Renal cortex interstitium (tissue), 11 donors: ENCODE measurements around the gene BHLHE40. TPM values are rescaled to one million over a fixed set of nuclear protein-coding genes. Genes with fewer than 3 reads are reported as not detected.
A peak's percentile ranks its signal among the peaks of the same experiment; 100 is the strongest.

Source experiments
- DNase-seq, 11 donors: peaks; one replicate each; pipeline ENCODE4 v3.0.0-alpha.2; 2013; ENCODE audit warnings: low read depth in 9 of 11, low spot score in 4 of 11; ENCODE audit errors: extremely low read depth in 1 of 11
- polyA plus RNA-seq, 3 donors: library from polyadenylated mRNA; unstranded; fragments of 120-200 nt; gene quantifications; one replicate each; pipeline ENCODE4 v1.2.1, GENCODE V29; 2013; ENCODE audit not compliant: insufficient read length in 3 of 3

The BHLHE40 gene
- polyA plus RNA-seq, 3 donors: 22.7 to 45.8 (median 25.8) TPM

DNA sequence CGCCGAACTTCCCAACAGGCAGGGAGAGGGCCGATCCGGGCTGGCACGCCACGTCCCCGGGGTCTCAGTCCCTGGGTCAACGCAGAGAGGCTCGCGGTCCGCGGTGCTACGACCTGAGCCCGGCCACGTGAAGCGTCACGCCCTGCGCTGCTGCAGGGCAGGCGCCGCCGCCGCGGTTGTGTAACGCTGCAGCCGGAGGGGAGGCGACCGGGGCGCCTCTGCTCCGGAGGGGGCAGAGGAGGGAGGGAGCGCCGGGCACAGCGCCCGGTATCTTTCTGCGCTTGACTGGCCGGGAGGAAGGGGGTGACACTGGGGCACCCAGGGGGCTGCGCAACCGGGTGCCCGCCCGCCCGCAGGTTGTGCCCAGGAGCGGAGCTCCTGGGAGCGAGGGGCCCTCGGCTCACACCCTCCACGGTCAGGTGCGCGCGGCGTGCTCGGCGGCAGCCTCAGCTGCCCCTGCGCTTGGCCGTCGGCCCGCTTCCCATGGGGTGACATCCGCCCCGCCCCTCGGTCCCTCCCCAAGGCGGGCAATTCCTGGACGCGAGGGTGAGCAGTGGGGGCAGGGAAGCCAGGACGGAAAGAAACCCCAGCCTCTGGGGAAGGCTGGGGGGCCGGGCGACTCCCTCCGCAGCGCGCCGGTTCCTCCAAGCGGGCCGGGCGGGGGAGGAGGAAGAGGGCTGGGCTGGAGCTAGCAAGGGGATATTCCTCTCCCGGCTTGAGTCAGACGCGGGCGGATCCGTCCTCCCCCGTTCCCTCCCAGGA lies 852 bp upstream of the BHLHE40 start:
- peak in 10 of 11 donors; percentile 74 to 93 (median 86) for DNase-seq

DNA sequence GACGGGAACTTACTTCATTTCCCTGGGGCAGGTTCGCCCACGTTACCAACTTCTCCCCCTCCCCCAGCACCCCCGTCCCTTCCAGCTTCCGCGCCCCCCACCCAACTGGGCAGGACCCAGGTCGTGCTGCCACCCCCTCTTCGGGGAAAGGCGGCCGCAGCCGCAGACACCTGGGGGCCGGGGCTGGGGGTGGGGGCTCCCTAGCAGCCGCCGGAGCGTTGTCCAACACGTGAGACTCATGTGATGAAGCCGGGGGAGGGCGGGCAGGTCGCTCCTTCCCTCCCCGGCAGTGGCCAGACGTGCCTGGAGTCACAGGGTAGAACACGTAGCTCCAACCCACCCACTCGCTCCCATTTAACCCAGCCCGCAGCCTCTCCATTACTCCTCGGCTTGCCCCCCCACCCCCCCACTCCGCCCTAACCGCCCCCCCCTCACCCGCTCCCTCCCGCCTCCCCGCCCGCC lies 240 bp upstream of the BHLHE40 start:
- peak in 7 of 11 donors; percentile 70 to 85 (median 78) for DNase-seq

DNA sequence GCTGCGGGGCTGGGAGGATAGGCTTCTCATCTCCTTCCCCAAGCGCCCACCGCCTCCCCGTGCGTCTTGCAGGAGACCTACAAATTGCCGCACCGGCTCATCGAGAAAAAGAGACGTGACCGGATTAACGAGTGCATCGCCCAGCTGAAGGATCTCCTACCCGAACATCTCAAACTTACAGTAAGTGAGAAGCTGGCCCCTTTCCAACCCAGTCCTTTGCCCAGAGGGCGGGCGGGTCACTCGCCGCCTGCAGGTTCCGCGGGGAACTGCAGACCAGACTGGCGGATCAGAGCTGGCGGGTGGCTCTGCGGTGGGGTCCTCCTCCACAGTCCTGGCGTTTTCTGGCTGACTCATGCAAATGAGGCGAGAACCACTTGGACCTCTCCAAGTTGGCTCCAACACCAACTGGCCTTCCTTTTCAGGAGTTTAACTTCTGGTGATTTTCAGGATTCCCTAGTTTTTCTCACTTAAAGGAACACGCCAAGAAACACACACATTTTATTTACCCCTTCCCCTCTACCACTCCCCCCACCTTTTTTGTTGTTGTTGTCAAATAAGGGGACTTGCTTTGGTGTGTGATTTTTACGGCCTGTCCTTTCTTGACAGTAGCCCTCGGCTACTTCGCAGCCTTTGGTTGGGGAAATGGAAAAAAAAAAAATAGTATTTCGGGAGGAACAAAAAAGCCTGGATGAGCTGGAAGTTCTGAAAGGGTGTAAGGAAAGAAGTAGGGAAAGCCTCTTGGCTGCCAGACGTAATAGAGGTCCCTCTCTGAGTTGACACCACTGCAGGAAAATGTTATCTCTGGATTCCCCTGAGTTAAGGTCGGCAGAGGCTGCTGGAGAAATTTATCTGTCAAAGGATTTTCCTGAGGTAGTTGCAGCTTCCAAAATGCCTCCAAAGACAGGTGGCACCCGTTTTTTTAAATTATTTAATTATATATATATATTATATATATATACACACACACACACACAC lies 1.3 kb downstream of the BHLHE40 start:
- peak in 7 of 11 donors; percentile 59 to 76 (median 70) for DNase-seq

DNA sequence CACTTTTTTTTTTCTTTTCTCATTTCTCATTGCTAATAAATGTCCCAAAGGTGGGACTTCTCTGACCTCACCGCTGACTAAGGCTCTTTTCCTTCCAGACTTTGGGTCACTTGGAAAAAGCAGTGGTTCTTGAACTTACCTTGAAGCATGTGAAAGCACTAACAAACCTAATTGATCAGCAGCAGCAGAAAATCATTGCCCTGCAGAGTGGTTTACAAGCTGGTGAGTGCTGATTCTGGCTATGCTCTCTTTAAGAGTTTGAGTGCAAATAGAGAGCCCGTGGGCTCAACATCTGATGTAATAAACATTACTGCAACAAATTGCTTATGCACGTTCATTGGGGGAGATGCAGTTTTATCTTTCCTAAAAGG lies 2.0 kb downstream of the BHLHE40 start:
- DNase-seq: no peak

DNA sequence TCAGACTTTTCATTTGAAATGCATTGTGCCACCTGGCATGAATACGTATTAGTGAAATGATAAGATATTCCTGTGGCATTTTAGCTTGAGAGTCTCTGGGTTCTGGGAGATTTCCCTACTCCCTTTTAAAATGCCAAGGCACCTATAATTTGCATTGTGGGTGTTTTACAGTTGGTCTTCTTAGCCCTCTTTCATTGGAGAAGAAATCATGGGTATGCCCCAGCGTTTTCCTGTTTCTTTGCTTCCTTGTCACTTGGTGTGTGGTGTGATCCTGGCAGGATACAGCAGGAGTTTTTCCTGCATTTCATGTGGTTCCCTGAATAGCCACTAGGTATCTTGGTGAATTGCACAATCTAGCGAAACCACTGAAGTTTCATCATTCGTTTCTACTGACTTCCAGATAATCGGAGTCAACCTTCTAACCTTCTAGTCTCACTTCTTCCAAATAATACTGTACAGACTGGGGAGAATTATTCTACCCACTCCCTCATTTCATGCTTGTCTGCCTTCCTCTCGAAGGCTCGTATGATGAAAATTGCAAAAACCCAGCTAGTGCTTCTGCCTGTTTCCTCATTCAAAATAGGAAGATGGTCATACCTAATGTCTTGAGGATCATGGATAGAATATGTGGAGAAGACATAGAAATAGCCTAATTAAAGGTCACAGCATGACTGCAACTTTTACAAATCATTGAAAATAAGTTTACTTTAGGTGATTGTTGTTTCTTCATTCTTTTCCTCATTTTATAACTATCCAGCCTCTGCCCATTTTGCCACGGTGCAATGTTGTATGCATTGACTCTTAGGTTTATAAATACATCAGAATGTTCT lies 2.6 kb downstream of the BHLHE40 start:
- DNase-seq: no peak

DNA sequence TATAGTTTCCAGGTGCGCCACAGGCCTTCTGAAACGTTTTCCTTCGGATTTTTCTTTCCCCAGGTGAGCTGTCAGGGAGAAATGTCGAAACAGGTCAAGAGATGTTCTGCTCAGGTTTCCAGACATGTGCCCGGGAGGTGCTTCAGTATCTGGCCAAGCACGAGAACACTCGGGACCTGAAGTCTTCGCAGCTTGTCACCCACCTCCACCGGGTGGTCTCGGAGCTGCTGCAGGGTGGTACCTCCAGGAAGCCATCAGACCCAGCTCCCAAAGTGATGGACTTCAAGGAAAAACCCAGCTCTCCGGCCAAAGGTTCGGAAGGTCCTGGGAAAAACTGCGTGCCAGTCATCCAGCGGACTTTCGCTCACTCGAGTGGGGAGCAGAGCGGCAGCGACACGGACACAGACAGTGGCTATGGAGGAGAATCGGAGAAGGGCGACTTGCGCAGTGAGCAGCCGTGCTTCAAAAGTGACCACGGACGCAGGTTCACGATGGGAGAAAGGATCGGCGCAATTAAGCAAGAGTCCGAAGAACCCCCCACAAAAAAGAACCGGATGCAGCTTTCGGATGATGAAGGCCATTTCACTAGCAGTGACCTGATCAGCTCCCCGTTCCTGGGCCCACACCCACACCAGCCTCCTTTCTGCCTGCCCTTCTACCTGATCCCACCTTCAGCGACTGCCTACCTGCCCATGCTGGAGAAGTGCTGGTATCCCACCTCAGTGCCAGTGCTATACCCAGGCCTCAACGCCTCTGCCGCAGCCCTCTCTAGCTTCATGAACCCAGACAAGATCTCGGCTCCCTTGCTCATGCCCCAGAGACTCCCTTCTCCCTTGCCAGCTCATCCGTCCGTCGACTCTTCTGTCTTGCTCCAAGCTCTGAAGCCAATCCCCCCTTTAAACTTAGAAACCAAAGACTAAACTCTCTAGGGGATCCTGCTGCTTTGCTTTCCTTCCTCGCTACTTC lies 3.8 kb downstream of the BHLHE40 start:
- no peak for DNase-seq

DNA sequence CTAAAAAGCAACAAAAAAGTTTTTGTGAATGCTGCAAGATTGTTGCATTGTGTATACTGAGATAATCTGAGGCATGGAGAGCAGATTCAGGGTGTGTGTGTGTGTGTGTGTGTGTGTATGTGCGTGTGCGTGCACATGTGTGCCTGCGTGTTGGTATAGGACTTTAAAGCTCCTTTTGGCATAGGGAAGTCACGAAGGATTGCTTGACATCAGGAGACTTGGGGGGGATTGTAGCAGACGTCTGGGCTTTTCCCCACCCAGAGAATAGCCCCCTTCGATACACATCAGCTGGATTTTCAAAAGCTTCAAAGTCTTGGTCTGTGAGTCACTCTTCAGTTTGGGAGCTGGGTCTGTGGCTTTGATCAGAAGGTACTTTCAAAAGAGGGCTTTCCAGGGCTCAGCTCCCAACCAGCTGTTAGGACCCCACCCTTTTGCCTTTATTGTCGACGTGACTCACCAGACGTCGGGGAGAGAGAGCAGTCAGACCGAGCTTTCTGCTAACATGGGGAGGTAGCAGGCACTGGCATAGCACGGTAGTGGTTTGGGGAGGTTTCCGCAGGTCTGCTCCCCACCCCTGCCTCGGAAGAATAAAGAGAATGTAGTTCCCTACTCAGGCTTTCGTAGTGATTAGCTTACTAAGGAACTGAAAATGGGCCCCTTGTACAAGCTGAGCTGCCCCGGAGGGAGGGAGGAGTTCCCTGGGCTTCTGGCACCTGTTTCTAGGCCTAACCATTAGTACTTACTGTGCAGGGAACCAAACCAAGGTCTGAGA lies 4.7 kb downstream of the BHLHE40 start:
- no peak for DNase-seq

DNA sequence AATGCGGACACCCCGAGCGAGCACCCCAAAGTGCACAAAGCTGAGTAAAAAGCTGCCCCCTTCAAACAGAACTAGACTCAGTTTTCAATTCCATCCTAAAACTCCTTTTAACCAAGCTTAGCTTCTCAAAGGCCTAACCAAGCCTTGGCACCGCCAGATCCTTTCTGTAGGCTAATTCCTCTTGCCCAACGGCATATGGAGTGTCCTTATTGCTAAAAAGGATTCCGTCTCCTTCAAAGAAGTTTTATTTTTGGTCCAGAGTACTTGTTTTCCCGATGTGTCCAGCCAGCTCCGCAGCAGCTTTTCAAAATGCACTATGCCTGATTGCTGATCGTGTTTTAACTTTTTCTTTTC lies 5.3 kb downstream of the BHLHE40 start:
- no peak for DNase-seq

DNA sequence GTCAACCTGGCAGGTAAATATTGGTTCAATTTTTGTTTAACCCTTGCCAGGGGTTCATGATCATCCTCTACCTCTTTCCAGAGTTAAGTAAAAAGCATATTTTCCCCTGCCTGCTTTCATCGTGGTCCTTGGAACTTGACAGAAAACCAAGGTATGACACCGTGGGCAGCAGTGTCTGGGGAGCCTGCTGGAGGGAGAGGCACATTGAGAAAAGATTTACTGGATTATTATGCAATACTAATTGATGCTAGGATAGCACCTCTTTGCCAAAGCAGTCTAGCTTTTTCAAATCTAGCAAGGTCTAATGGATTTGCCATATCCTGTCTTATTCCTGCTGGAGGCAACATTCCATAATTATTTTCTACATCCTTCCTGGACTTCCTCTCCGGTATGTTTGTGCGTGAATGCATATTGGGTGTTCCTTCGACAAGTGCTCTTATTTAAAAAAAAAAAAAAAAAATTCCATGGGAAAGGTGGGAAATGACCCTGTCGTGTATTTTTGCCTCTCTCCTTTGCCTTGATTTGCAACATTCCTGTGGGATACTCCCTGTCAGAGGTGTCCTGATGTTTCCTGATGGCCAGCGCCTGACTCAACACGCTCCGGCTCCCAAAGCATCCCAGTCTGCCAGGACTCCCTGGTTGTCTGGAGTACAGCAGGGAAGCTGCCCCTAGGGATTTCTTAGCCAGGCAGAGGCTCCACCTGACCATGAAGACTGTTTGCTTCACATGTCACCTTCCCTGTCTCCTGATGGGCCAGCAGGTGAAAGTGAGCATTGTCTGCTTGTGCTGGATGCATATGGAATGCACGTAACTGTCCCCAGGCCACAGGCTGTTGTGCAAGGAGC lies 6.3 kb downstream of the BHLHE40 start:
- DNase-seq: no peak

DNA sequence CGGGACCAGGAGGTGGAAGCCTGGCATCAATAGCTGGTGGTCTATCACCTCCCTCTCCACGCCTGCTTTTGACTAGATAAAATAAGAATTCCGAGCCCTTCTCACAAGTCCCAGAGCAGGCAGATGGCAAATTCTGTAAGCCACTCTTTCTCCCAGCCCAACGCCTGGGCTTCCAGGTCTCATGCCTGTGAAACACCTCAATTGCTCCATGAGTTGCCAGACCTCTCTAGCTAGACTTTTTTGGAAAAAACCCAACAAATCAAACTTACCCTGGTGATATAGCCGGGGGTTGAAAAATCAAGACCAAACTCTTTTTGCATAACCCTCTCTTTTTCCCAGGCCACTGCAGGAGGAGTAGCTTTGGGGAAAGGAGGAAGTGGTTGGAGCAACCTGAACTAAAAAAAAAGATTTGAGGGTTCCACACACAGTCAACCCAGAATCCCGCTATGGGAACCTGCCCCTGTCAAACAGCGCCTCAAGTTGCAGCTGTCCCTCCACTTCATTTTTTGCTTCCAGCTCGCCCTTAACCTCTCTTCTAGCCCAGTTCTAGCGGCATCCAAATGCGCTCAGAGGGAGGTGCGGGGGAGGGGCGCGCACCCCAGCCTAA lies 7.0 kb downstream of the BHLHE40 start:
- no peak for DNase-seq

DNA sequence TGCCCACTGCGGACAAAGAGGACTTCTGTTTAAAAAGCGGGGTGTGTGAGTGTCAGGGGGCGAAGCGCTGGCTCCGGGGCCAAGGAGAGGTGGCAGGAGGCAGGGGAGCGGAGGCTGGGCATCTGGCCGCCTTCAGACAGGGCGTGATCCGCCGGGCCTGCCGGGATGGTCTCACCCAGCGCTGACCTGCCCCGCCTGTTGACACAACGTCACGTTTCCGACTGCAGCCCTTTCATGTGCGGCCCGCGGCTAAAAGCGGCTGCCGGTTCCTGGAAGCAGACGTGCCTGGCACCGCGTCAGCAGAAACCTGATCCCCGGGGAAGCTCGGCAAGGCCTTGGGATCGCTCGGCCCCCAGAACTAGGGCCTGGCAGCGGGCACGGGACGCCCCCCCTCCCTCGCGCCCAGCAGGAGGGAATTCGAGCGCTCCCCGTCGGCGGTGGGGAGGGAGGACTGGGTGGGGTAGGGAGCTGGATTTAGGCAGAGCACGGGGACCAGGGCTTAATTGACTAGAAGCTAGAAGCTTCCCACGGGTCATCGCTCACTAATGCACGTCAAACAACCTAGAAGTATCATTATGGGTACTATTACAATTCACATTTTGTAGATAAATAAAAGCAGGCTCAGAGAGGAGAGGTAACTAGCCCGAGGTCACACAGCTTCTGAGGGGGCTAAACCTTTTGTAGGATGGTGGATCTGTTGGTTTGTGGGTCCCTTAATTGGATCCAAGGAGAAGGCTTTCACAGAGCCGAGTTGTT lies 7.7 kb downstream of the BHLHE40 start:
- DNase-seq: peak; percentile 74 to 94 (median 91)

DNA sequence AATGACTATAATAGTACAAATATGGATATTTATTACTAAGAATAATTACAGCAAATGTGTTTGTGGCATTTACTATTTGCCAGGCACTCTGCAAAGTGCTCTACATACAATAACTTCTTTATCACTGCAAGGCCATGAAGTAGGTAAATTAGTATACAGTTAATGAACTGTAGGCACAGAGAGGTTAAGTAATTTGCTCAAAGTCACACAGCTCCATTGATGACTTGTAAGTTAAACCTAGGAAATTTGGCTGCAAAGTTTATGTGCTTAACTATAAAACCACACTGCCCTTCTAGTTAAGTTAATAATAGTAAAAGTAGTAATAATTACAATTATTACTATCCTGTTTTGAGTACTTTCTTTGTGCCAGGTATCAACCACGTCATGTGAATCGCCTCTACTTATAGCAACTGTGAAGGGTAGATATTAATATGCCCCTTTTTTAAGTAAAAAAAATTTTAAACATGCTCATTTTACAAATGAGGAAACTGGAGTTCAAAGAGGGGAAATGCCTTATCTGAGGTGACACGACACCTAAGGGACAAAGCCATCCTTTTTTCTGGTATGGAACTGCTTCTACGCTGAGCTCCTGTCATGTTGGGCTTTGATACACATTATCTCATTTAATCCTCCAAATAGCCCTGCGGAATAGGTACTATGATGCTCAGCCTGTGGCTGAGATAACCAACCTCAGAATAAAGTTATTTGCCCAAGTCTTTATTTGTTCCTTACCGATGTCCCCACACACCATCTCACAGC lies 8.5 kb downstream of the BHLHE40 start:
- DNase-seq: no peak

DNA sequence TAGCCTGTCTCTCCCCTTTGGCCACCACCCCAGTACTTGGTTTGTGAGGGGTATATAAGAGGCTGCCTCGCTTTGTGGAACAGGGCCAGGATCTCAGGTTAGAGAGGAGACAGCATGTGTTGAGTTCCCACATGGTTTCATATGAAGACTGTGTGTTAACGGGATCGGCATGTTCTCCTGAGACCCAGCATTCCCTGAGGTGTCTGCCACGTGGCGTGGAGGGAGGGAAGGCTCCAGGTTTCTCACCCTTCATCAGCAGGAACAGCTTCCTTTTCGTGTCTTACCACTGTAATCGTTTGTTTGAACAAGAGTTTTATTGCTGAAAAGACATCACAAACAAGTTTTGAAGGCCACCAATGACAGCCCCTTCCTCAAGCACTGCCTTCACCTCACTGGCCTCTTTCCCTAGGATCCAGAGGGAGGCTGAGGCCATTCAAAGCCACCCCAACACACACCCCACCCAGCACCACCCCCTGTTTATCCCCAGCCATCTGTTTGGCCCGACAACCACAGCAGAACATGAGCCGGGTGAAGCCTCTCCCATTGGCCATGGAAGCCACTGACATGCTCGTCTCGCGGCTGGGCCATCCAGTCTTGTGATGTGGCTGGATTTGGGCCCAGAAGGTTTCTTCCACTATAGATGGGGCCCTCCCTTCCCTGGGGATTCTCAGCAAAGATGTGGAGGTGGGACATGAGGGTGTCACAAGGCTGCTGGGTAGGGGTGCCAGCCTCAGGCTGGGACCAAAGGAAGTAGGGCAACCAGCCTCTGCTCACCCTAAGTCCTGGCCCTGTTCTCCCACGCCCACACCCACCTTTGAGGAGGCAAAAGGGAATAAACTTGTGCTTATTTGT lies 10.0 kb downstream of the BHLHE40 start:
- no peak for DNase-seq

DNA sequence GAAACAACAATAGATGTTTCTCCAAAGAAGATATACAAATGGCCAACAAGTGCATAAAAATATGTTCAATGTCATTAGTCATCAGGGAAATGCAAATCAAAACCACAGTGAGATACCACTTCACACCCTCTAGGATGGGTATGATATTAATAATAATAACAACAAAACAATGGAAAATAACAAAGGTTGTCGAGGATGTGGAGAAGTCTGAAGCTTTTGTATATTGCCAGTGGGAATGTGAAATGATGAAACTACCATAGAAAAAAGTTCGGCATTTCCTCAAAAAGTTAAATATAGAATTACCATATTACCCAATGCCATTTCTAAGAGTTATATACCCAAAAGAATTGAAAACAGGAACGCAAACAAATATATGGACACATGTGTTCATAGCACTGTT lies 10.8 kb downstream of the BHLHE40 start:
- no peak for DNase-seq
